ENCODE data around the gene DNAJC22. TPM values are rescaled to one million over a fixed set of nuclear protein-coding genes. Genes with fewer than 3 reads are reported as not detected.
A peak's percentile ranks its signal among the peaks of the same experiment; 100 is the strongest.

Gene DNAJC22
- total and polyA plus RNA-seq, 9 of the 15 experiments (the other 6 are each of a cell fraction or from before 2014, with no cell fraction given) = 0.10 to 1.2 (median 0.47) TPM

DNA sequence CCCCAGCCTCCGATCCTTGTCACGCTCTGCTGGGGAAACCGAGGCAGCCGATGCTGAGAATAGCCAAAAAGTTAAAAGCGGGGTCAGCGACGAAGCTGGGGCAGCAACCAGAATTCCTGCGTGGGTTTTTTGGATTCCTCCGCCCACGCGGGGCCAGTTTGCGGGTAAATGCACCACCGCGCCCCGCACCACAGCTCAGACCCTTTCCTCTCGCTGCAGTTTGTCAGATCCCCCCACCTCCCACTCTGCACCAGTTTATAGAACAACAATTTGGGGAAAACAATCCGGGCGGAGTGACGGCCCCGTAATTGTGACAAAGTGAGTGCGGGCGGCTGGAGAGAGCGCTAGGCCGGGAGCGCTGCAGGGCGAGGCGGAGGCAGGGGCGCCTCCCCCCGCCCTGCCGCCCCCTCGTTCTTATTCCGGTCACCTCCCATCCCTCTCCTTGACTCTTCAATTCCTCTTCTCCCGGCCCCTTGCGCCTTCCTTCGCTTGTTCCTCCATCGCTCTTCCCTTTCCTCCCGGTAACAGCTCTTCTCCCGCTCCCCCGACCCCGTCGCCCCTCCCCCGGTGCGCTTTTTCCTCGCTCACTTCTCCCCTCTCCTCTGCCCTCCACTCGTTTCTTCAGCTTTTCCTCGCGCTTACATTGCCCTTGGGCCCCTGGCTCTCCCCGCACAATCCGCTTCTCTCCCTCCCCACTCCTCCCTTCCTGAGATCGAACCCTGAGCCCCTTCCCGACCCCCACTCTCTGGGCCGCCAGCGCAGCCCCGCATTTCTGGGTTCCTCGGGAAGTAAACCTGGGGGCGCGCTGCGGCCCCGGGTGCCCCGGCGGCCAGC lies 646 bp upstream of the DNAJC22 start:
- ChIA-PET POLR2A (interaction anchor here (0.6 to 2.0 kb wide), 6 partner anchors 9 to 139 kb away, joined by 3 to 8 read pairs (median 4); partner anchors contain the start of genes C1QL4 and SPATS2), CTCF (ENCODE audit: low intra/inter-chr PET ratio) (interaction anchor here (2.2 kb wide), 1 partner anchor 15 kb away, joined by 8 read pairs; no protein-coding TSS in a partner anchor)
- peak overlapping the region in 1 of 2 experiments; percentile 72; a peak in 2 of 4 replicates for H3K9ac ChIP-seq (ENCODE audit: insufficient read depth in 1 of 2, low read depth in 2 of 2, low read length in 2 of 2)
- WGBS (ENCODE audit: insufficient coverage, low coverage, missing lambda C conversion rate) = 12% methylated on average over 27 of the region's 61 CpGs
- DNase-seq (ENCODE audit: extremely low read depth in 1 of 4, low spot score in 3 of 4) (peak in 3 of 4 experiments; percentile 47 to 52 (median 47)), ATAC-seq (no peak), FAIRE-seq (no peak)
- peaks cover 5% of the 10 kb centered on the region; the same call in 1 of the 2 replicates for H4K20me1 ChIP-seq (replicated peaks; ENCODE audit: control insufficient read depth, insufficient read depth, low read length)
- BruUV-seq (replicated peaks) = no TSS peak
- no peaks in the 10 kb centered on the region for H3K36me3 ChIP-seq (ENCODE audit: control insufficient read depth, insufficient read depth, low read length)
- H2AFZ ChIP-seq (ENCODE audit: low read depth, low read length) = peak overlapping the region; percentile 90; the same call in 1 of the 2 replicates
- no peaks in the 10 kb centered on the region for H3K9me1 ChIP-seq (ENCODE audit: control insufficient read depth, insufficient read depth, low read length)
- no peaks in the 10 kb centered on the region for H3K9me3 ChIP-seq (replicated peaks; ENCODE audit: control insufficient read depth, insufficient read depth, low read depth, low read length)
- intact Hi-C loops (cut with micrococcal nuclease) (loop anchor here (10.0 kb wide), 2 partner anchors 281 to 371 kb away; partner anchors contain the start of genes KMT2D, RHEBL1, WNT1 and WNT10B), in situ Hi-C loops (cut with MboI) (no loop called here)
- no peak overlapping the region for H3K27ac ChIP-seq (ENCODE audit: extremely low read depth, low read depth, low read length)
- peak overlapping the region; percentile 68; the same call in 1 of the 2 replicates for H3K4me2 ChIP-seq (ENCODE audit: insufficient read depth, low read length)
- H3K79me2 ChIP-seq (ENCODE audit: control insufficient read depth, insufficient read depth, low read length) = no peaks in the 10 kb centered on the region
- peaks cover 23 to 52% of the 10 kb centered on the region in 2 experiments for H3K4me1 ChIP-seq (replicated peaks in 1 of 2; ENCODE audit: control insufficient read depth in 2 of 2, insufficient read depth in 2 of 2, low read length in 2 of 2)
- peak overlapping the region; percentile 36 for H3K4me3 ChIP-seq
- H3K27me3 ChIP-seq (ENCODE audit: control insufficient read depth in 2 of 2, insufficient read depth in 2 of 2, low read length in 2 of 2) = peaks cover 27 to 37% of the 10 kb centered on the region in 2 experiments; a peak in 4 of 5 replicates
- TF ChIP-seq, protein P1, sequence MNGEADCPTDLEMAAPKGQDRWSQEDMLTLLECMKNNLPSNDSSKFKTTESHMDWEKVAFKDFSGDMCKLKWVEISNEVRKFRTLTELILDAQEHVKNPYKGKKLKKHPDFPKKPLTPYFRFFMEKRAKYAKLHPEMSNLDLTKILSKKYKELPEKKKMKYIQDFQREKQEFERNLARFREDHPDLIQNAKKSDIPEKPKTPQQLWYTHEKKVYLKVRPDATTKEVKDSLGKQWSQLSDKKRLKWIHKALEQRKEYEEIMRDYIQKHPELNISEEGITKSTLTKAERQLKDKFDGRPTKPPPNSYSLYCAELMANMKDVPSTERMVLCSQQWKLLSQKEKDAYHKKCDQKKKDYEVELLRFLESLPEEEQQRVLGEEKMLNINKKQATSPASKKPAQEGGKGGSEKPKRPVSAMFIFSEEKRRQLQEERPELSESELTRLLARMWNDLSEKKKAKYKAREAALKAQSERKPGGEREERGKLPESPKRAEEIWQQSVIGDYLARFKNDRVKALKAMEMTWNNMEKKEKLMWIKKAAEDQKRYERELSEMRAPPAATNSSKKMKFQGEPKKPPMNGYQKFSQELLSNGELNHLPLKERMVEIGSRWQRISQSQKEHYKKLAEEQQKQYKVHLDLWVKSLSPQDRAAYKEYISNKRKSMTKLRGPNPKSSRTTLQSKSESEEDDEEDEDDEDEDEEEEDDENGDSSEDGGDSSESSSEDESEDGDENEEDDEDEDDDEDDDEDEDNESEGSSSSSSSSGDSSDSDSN (IDR thresholded peaks at IDR 0.05; ENCODE audit: borderline replicate concordance in 1 of 2, low read depth in 2 of 2, low read length in 2 of 2) = 0 out of 4 replicates have a peak, but pooled peaks of 1 of the 2 experiments have one; percentile 1
- TF ChIP-seq, protein P2, sequence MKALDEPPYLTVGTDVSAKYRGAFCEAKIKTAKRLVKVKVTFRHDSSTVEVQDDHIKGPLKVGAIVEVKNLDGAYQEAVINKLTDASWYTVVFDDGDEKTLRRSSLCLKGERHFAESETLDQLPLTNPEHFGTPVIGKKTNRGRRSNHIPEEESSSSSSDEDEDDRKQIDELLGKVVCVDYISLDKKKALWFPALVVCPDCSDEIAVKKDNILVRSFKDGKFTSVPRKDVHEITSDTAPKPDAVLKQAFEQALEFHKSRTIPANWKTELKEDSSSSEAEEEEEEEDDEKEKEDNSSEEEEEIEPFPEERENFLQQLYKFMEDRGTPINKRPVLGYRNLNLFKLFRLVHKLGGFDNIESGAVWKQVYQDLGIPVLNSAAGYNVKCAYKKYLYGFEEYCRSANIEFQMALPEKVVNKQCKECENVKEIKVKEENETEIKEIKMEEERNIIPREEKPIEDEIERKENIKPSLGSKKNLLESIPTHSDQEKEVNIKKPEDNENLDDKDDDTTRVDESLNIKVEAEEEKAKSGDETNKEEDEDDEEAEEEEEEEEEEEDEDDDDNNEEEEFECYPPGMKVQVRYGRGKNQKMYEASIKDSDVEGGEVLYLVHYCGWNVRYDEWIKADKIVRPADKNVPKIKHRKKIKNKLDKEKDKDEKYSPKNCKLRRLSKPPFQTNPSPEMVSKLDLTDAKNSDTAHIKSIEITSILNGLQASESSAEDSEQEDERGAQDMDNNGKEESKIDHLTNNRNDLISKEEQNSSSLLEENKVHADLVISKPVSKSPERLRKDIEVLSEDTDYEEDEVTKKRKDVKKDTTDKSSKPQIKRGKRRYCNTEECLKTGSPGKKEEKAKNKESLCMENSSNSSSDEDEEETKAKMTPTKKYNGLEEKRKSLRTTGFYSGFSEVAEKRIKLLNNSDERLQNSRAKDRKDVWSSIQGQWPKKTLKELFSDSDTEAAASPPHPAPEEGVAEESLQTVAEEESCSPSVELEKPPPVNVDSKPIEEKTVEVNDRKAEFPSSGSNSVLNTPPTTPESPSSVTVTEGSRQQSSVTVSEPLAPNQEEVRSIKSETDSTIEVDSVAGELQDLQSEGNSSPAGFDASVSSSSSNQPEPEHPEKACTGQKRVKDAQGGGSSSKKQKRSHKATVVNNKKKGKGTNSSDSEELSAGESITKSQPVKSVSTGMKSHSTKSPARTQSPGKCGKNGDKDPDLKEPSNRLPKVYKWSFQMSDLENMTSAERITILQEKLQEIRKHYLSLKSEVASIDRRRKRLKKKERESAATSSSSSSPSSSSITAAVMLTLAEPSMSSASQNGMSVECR (CRISPR knock-in tag; IDR thresholded peaks at IDR 0.05) = no peak
- TF ChIP-seq HNRNPK (IDR thresholded peaks at IDR 0.05; ENCODE audit: low read depth, low read length, poor library complexity, severe bottlenecking) = no peak
- TF ChIP-seq CHD2 (IDR thresholded peaks at IDR 0.05; ENCODE audit: low read depth, low read length) = no peak
- no peak for TF ChIP-seq OTX1 (CRISPR knock-in tag; IDR thresholded peaks at IDR 0.05)
- no peak for TF ChIP-seq CCAR2 (IDR thresholded peaks at IDR 0.05; ENCODE audit: low read depth, low read length)
- TF ChIP-seq TCF7L2 (IDR thresholded peaks at IDR 0.05; ENCODE audit: low read depth, low read length) = no peak
- TF ChIP-seq POLR2G (IDR thresholded peaks at IDR 0.05; ENCODE audit: low read depth, low read length) = no peak
- no peak for TF ChIP-seq ZC3H8 (IDR thresholded peaks at IDR 0.05)
- TF ChIP-seq, protein P3, sequence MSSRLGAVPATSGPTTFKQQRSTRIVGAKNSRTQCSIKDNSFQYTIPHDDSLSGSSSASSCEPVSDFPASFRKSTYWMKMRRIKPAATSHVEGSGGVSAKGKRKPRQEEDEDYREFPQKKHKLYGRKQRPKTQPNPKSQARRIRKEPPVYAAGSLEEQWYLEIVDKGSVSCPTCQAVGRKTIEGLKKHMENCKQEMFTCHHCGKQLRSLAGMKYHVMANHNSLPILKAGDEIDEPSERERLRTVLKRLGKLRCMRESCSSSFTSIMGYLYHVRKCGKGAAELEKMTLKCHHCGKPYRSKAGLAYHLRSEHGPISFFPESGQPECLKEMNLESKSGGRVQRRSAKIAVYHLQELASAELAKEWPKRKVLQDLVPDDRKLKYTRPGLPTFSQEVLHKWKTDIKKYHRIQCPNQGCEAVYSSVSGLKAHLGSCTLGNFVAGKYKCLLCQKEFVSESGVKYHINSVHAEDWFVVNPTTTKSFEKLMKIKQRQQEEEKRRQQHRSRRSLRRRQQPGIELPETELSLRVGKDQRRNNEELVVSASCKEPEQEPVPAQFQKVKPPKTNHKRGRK (tag; IDR thresholded peaks at IDR 0.05) = peak; percentile 55; the same call in 1 of the 2 replicates
- TF ChIP-seq FOXK1 (CRISPR knock-in tag; IDR thresholded peaks at IDR 0.05; ENCODE audit: borderline replicate concordance) = no peak
